ENCODE data around the gene ALPP.
"Not testable (repeated sequence)": the region's sequence is repeated elsewhere in the genome, so short reads cannot be mapped to it uniquely, and the experiment has no call there.

ALPP gene

DNA sequence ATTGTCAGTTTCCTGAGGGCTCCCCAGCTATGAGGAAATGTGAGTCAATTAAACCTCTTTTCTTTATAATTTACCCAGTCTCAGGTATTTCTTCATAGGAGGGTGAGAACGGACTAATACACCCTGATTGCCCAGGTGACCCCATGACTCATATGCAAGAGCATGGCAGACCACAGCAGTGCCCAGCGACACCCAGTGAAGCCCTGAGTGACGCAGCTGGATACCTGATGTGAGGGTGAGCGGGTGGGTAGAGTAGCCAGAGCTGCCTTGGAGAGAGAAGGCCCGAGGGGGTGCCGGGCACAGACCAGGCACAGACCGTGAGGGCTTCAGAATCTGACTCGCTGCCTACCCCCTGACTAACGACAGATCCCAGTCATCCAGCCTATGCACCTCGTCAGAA, 43.5 kb downstream of the ALPP start:
- no peak for DNase-seq (ENCODE audit: low read depth in 2 of 2)

DNA sequence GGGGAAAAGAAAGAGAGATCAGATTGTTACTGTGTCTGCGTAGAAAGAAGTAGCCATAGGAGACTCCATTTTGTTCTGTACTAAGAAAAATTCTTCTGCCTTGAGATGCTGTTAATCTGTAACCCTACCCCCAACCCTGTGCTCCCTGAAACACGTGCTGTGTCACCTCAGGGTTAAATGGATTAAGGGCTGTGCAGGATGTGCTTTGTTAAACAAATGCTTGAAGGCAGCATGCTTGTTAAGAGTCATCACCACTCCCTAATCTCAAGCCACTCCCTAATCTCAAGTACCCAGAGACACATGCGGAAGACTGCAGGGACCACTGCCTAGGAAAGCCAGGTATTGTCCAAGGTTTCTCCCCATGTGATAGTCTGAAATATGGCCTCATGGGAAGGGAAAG, 44.4 kb downstream of the ALPP start:
- DNase-seq (ENCODE audit: low read depth in 2 of 2): not testable (repeated sequence)

DNA sequence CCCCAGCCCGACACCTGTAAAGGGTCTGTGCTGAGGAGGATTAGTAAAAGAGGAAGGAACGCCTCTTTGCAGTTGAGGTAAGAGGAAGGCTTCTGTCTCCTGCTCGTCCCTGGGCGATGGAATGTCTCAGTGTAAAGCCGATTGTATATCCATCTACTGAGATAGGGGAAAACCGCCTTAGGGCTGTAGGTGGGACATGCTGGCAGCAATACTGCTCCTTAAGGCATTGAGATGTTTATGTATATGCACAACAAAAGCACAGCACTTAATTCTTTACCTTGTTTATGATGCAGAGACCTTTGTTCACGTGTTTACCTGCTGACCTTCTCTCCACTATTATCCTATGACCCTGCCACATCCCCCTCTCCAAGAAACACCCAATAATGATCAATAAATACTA, 44.9 kb downstream of the ALPP start:
- DNase-seq (ENCODE audit: low read depth in 2 of 2): not testable (repeated sequence)

DNA sequence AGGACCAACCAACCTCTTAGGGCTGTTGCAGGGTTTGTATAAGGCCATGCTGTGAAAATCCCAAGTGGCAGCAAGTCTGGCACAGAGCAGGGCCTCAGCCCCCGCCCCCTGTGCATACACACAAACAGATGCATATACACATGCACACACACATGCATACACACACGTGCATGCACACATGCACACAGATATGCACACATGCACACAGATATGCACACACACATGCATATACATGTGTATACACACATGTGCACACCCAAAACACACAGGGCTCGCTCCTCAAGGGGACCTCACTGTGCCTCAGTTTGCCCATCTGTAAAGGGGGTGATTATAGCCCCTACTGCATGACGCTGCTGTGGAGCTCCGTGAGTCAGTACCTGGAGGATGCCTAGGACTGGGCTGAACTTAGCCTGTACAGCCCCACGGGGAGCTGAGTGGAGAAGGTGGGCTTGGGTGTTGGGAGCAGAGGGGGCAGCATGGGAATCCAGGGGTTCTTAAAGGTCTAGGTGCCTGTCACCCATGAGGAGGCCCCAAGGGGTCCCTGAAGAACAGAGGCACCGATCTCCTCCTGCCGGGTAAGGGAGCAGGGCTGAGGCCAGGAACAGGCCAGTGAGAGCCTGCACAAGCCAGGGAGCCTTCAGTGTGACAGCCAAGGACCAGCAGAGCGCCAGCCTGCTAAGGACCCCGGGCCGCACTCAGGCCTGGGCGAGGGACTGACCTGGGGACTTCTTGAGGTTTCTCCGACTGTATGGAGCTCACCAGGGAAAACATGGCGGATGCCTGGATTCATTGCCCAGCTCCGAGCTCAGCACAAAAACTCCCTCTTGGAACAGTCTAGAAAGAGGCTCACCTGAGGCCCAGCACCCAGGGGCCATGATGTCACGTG, 53.4 kb downstream of the ALPP start:
- no peak for DNase-seq (ENCODE audit: low read depth in 2 of 2)
